CD4-positive, CD25-positive, alpha-beta regulatory T cell (primary cell): ENCODE results near the gene WDR90. TPM values are rescaled to one million over a fixed set of nuclear protein-coding genes. Genes with fewer than 3 reads are reported as not detected.
A peak's percentile ranks its signal among the peaks of the same experiment; 100 is the strongest.

Source experiments
- ATAC-seq, 2 donors: fragments of 150-1000 bp; cut with Tn5 transposase; one replicate each; pipeline ENCODE4 v1.10.0; 2021; ENCODE audit warnings: low read depth in 2 of 2, moderate number of reproducible peaks in 2 of 2, moderate library complexity in 1 of 2
- DNase-seq, 3 donors: peaks; one replicate each; pipeline versions ENCODE4 v3.0.0 to v3.0.0-alpha.2; 2012 to 2022; ENCODE audit warnings: mixed read lengths in 1 of 3
- H3K27ac ChIP-seq: one replicate; pipeline ENCODE4 v1.7.0; 2013; ENCODE audit warnings: mild to moderate bottlenecking, low read length; ENCODE audit not compliant: insufficient read depth, poor library complexity, severe bottlenecking
- H3K27me3 ChIP-seq: one replicate; pipeline ENCODE4 v1.7.0; 2013; ENCODE audit warnings: low read length; ENCODE audit not compliant: control insufficient read depth, insufficient read depth
- H3K36me3 ChIP-seq: one replicate; pipeline ENCODE4 v1.7.0; 2013; ENCODE audit warnings: mild to moderate bottlenecking, low read length, moderate library complexity; ENCODE audit not compliant: control insufficient read depth, insufficient read depth
- H3K4me1 ChIP-seq: 2 replicates; pipeline ENCODE4 v1.7.0; 2013; ENCODE audit warnings: mild to moderate bottlenecking, low read length; ENCODE audit not compliant: insufficient read depth, control insufficient read depth, poor library complexity, severe bottlenecking
- H3K4me3 ChIP-seq: one replicate; pipeline ENCODE4 v1.7.0; 2013; ENCODE audit warnings: low read depth, mild to moderate bottlenecking, low read length, moderate library complexity
- H3K9me3 ChIP-seq, 2 experiments: 1 replicate in 1 of 2; 2 replicates in 1 of 2; pipeline ENCODE4 v1.7.0; 2013; ENCODE audit warnings: low read length in 2 of 2, mild to moderate bottlenecking in 1 of 2, moderate library complexity in 1 of 2; ENCODE audit not compliant: control insufficient read depth in 2 of 2
- H3K27ac Mint-ChIP-seq, 3 donors: one replicate each; pipeline ENCODE4 v1.8.0; 2020 to 2022; ENCODE audit warnings: mild to moderate bottlenecking in 3 of 3, mixed read lengths in 3 of 3, moderate library complexity in 2 of 3
- H3K27me3 Mint-ChIP-seq: one replicate; pipeline ENCODE4 v1.8.0; 2022; ENCODE audit warnings: mild to moderate bottlenecking, mixed read lengths
- H3K36me3 Mint-ChIP-seq: one replicate; pipeline ENCODE4 v1.8.0; 2020; ENCODE audit warnings: mixed read lengths
- H3K4me1 Mint-ChIP-seq, 4 donors: one replicate each; pipeline ENCODE4 v1.8.0; 2020 to 2022; ENCODE audit warnings: mixed read lengths in 4 of 4, mild to moderate bottlenecking in 1 of 4
- H3K4me3 Mint-ChIP-seq, 4 donors: one replicate each; pipeline ENCODE4 v1.8.0; 2020 to 2022; ENCODE audit warnings: mild to moderate bottlenecking in 4 of 4, mixed read lengths in 4 of 4, moderate library complexity in 3 of 4
- H3K9me3 Mint-ChIP-seq, 7 donors: one replicate each; pipeline ENCODE4 v1.8.0; 2020 to 2022; ENCODE audit warnings: mixed read lengths in 7 of 7, mild to moderate bottlenecking in 3 of 7, moderate library complexity in 2 of 7
- polyA plus RNA-seq, 4 donors: library from polyadenylated mRNA; unstranded; fragments of 300-500 nt; fragmentation: Illumina TruSeq; gene quantifications; one replicate each; pipeline ENCODE4 v1.2.3, GENCODE V29; 2021
- total RNA-seq: library from RNA; stranded (reverse); gene quantifications from one replicate; pipeline ENCODE4 v1.2.3, GENCODE V29; 2022

The WDR90 gene
- total and polyA plus RNA-seq, 5 donors from 2014 or later, result 0.89 to 11.4 (median 1.1) TPM

DNA sequence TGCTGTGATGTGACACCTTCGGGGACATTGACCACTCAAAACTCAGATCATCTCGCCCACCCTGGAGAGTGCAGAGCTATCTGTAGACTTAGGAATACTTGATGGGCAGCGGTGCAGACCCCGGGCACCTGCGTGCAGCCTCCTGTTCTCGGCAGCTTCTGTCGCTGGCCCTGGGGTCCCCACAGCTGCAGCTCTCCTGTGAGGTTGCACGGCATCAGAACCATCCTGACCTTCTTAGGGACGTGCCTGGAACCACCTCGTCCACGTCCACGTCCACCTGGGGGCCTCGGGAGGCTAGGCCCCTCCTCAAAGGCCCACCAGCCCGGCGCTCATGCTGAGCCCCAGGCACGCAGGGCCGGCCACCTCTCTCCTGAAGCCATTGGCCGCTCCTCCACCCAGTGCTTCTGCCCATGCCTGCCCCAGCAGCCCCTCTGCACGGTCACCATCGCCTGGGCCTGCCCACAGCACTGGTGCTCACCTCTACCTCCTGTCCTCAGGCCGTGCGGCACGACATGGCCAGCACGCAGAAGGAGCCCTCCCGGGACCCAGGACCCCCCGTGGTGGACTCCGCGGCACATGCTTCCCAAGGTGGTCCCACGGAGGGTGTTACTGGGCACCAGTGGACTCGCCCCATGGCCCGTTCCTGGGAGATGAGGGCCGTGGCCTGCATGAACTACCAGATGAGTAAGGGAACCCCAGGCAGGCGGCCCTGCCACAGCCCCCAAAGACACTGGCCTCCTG, 20.7 kb upstream of the WDR90 start:
- Mint-ChIP-seq H3K36me3 (peaks cover 8% of the 10 kb centered on the region), H3K4me3 (peak overlapping the region in 1 of 4 donors; percentile 43), H3K4me1 (no peaks in the 10 kb centered on the region), H3K27me3 (no peaks in the 10 kb centered on the region), H3K27ac (no peak overlapping the region), H3K9me3 (no peaks in the 10 kb centered on the region)
- peaks cover 4% of the 10 kb centered on the region for H3K4me1 ChIP-seq
- H3K9me3 ChIP-seq, result no peaks in the 10 kb centered on the region
- no peaks in the 10 kb centered on the region for H3K27me3 ChIP-seq
- peaks cover 6% of the 10 kb centered on the region for H3K36me3 ChIP-seq
- H3K4me3 ChIP-seq, result no peak overlapping the region
- DNase-seq (no peak), ATAC-seq (no peak)
- H3K27ac ChIP-seq, result no peak overlapping the region

DNA sequence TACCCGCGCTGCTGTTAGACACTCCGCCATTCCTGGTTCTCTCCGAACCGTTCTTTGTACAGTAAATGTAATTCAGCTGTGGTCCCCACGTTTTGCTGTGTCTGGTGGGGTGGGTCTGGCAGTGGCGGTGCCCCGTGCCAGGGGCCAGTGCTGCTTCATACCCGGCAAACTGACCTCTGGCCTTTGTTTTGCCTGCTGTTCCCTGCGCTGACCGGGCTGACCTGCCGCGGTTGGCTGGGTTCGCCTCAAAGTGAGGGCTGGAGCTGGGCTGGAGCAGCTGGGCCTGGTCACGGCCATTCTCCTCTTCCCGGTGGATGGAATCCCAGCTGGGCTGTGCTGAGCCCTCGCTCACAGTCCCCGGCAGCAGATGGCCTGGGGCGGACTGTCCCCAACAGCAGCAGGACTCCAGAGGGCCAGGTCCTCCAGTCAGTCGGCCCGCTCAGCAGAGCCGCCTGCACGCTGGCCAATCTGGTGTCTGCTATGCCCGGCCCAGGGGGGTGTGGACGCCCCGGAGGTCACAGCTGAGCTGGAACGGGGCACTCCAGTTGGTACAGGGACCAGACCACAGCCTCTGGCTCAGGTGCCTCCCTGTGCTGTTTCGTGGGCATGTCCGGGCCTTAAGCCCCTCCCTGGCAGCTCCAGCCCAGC, 19.9 kb upstream of the WDR90 start:
- peaks cover 8% of the 10 kb centered on the region for H3K36me3 Mint-ChIP-seq
- H3K27me3 Mint-ChIP-seq, result no peaks in the 10 kb centered on the region
- H3K27ac ChIP-seq, result no peak overlapping the region
- H3K9me3 ChIP-seq, result no peaks in the 10 kb centered on the region
- no peaks in the 10 kb centered on the region for H3K4me1 Mint-ChIP-seq
- H3K36me3 ChIP-seq, result peaks cover 6% of the 10 kb centered on the region
- peak overlapping the region in 1 of 4 donors; percentile 47 for H3K4me3 Mint-ChIP-seq
- H3K27me3 ChIP-seq, result no peaks in the 10 kb centered on the region
- ATAC-seq, result no peak
- no peak overlapping the region for H3K4me3 ChIP-seq
- H3K27ac Mint-ChIP-seq, result no peak overlapping the region
- no peaks in the 10 kb centered on the region for H3K9me3 Mint-ChIP-seq
- DNase-seq, result no peak
- H3K4me1 ChIP-seq, result peaks cover 4% of the 10 kb centered on the region

DNA sequence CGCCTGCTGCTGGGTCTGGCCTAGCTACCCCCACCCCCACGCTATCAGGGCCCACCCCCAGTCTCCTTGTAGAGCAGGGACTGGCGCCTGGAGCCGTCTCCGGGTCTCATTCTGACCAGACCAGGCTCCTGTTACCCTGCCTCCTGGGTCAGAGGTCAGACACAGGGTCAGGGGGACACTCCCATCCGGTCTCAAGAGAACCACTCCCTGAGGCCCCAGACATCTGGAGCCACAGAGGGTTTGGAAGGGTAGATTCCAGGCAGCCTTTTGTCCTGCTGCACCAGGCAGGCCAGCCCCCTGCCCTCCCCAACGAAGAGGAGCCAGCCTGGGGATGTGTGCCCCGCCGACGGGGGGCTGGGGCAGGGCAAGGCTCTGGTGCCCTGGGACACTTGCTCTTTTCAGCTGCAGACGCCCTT, 19.3 kb upstream of the WDR90 start:
- Mint-ChIP-seq H3K4me1 (peaks cover 0 to under 1% (median 0%) of the 10 kb centered on the region in 4 donors), H3K27me3 (no peaks in the 10 kb centered on the region), H3K4me3 (no peak overlapping the region), H3K9me3 (no peaks in the 10 kb centered on the region), H3K27ac (no peak overlapping the region), H3K36me3 (peaks cover 8% of the 10 kb centered on the region)
- ATAC-seq (no peak), DNase-seq (no peak)
- no peak overlapping the region for H3K4me3 ChIP-seq
- no peaks in the 10 kb centered on the region for H3K9me3 ChIP-seq
- H3K27me3 ChIP-seq, result no peaks in the 10 kb centered on the region
- H3K27ac ChIP-seq, result no peak overlapping the region
- H3K4me1 ChIP-seq, result peaks cover 5% of the 10 kb centered on the region
- H3K36me3 ChIP-seq, result peaks cover 6% of the 10 kb centered on the region

DNA sequence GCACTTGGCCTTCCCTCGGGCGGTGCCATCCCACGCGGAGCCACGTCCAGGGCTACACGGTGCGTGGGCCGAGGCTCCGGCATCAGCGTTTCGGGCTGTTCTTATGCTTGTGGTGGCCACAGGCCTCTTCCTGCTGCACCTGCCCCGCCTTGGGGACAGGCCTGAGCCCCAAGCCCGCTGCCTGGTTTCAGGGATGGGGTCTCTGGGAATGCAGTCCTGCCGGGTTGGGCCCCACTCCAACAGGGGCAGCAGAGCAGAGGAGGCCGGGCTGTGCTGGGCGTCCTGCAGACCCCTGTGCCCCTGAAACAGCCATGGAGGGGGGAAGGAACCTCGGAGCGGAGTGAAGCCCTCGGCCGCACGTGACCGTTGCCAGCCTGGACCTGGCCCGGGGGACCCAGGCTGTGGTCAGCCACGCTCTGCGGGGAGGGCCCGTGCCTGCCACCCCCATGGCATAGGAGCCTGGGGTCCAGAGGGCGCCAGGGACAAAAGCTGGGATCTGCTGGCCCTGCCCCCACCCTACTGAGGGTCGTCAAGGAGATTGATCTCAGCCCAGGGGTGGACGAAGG, 18.8 kb upstream of the WDR90 start:
- Histone ChIP-seq H3K27ac (no peak overlapping the region), H3K9me3 (no peaks in the 10 kb centered on the region), H3K4me1 (peaks cover 10% of the 10 kb centered on the region), H3K27me3 (no peaks in the 10 kb centered on the region), H3K4me3 (no peak overlapping the region), H3K36me3 (peaks cover 6% of the 10 kb centered on the region)
- Mint-ChIP-seq H3K9me3 (no peaks in the 10 kb centered on the region), H3K27me3 (no peaks in the 10 kb centered on the region), H3K27ac (no peak overlapping the region), H3K4me3 (no peak overlapping the region), H3K36me3 (peaks cover 8% of the 10 kb centered on the region), H3K4me1 (peaks cover 0 to 4% (median 0%) of the 10 kb centered on the region in 4 donors)
- DNase-seq (no peak), ATAC-seq (no peak)

DNA sequence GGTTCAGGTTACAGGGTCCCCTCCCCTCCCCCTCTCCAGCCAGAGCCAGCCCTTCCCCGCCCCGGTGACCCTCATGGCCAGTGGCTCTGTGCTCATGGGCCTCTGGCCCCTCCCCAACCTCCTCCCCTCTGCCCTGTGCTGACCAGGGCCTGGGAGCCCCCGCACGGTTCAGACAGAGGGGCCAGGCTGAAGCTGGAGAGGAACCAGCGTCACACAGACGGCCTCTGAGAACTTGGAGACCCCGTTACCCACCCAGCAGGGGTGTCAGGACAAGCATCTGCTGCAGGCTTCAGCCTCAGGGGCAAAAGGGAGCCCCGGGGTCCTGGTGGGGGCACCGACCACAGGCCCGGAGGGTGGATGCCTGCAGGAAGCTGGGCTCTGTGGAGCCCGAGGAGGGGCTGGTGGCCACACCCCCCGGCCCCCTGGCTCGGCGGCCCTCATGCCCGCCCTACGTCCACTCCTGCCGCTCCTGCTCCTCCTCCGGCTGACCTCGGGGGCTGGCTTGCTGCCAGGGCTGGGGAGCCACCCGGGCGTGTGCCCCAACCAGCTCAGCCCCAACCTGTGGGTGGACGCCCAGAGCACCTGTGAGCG, 18.3 kb upstream of the WDR90 start, which contains the start of gene WFIKKN1:
Gene WFIKKN1, plus strand, starts transcription at position 171 of the 591 bp plus-strand sequence. Its CDS starts 269 bp downstream, at position 440.
- Histone ChIP-seq H3K27ac (no peak within 1 kb of the TSS), H3K4me3 (no peak within 1 kb of the TSS), H3K4me1 (peaks cover 16% of the 10 kb centered on the region), H3K36me3 (peaks cover 6% of the 10 kb centered on the region), H3K9me3 (no peaks in the 10 kb centered on the region), H3K27me3 (no peaks in the 10 kb centered on the region)
- DNase-seq (no peak), ATAC-seq (no peak)
- Mint-ChIP-seq H3K27ac (no peak within 1 kb of the TSS), H3K4me3 (no peak within 1 kb of the TSS), H3K4me1 (peaks cover 0 to 4% (median 0%) of the 10 kb centered on the region in 4 donors), H3K27me3 (no peaks in the 10 kb centered on the region), H3K9me3 (no peaks in the 10 kb centered on the region), H3K36me3 (peaks cover 8% of the 10 kb centered on the region)

DNA sequence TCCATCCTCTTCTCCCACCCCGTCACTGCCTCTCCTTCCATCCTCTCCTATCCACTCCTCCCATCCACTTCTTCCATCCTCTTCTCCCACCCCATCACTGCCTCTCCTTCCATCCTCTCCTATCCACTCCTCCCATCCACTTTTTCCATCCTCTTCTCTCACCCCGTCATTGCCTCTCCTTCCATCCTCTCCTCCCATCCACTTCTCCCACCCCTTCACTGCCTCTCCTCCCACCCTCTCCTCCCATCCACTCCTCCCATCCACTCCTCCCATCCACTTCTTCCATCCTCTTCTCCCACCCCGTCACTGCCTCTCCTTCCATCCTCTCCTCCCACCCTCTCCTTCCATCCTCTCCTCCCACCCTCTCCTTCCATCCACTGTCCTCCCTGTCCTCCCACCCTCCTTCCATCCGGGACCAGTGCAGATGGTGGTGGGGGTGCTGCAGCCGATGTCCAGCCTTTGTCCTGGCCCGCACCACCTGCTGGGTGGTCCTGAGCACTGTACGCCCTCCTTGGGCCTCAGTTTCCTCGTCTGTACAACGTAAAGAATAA, 17.3 kb upstream of the WDR90 start:
- Histone ChIP-seq H3K36me3 (peaks cover 2% of the 10 kb centered on the region), H3K4me3 (no peak overlapping the region), H3K27ac (no peak overlapping the region), H3K27me3 (no peaks in the 10 kb centered on the region), H3K9me3 (no peaks in the 10 kb centered on the region), H3K4me1 (peaks cover 21% of the 10 kb centered on the region)
- no peak for ATAC-seq
- Mint-ChIP-seq H3K27me3 (peaks cover 7% of the 10 kb centered on the region), H3K4me1 (peaks cover 0 to 9% (median 3%) of the 10 kb centered on the region in 4 donors), H3K36me3 (peaks cover 8% of the 10 kb centered on the region), H3K27ac (no peak overlapping the region), H3K9me3 (peaks cover 0 to 3% (median 0%) of the 10 kb centered on the region in 7 donors), H3K4me3 (no peak overlapping the region)
- no peak for DNase-seq

GRCh38 chr16:632486-633335, 16.5 kb upstream of the WDR90 start:
- Histone ChIP-seq H3K4me3 (no peak overlapping the region), H3K27me3 (no peaks in the 10 kb centered on the region), H3K27ac (no peak overlapping the region), H3K36me3 (no peaks in the 10 kb centered on the region), H3K4me1 (peaks cover 21% of the 10 kb centered on the region), H3K9me3 (peaks cover 0 to 4% of the 10 kb centered on the region in 2 experiments)
- H3K4me3 Mint-ChIP-seq, result peak overlapping the region in 1 of 4 donors; percentile 9
- peaks cover 0 to 3% (median 0%) of the 10 kb centered on the region in 7 donors for H3K9me3 Mint-ChIP-seq
- H3K4me1 Mint-ChIP-seq, result peaks cover 0 to 12% (median 4%) of the 10 kb centered on the region in 4 donors
- peaks cover 8% of the 10 kb centered on the region for H3K27me3 Mint-ChIP-seq
- no peak for DNase-seq
- no peak overlapping the region for H3K27ac Mint-ChIP-seq
- ATAC-seq, result no peak
- H3K36me3 Mint-ChIP-seq, result peaks cover 2% of the 10 kb centered on the region
